KMS-11 (cell line): ENCODE results near the gene ABCC6.

Experiments used
- H2AFZ ChIP-seq: fragments of 200-600 bp; sonication (generic); 2 replicates; pipeline ENCODE4 v1.6.1; 2016; ENCODE audit warnings: antibody characterized with exemption, mixed run types, low read depth
- H3K27ac ChIP-seq: fragments of 200-600 bp; sonication (generic); 2 replicates; pipeline ENCODE4 v1.6.1; 2016; ENCODE audit warnings: mild to moderate bottlenecking, mixed run types
- H3K27me3 ChIP-seq: fragments of 200-600 bp; sonication (generic); 2 replicates; pipeline ENCODE4 v1.6.1; 2017; ENCODE audit warnings: mild to moderate bottlenecking, low read depth, mixed run types, moderate library complexity; ENCODE audit not compliant: insufficient read depth
- H3K36me3 ChIP-seq: fragments of 200-600 bp; sonication (generic); 2 replicates; pipeline ENCODE4 v1.6.1; 2017; ENCODE audit warnings: mild to moderate bottlenecking, mixed run types; ENCODE audit not compliant: insufficient read depth
- H3K4me1 ChIP-seq: fragments of 200-600 bp; sonication (generic); 2 replicates; pipeline ENCODE4 v1.6.1; 2016; ENCODE audit warnings: mild to moderate bottlenecking, low read depth, mixed run types; ENCODE audit not compliant: poor library complexity, severe bottlenecking
- H3K4me2 ChIP-seq: fragments of 200-600 bp; sonication (generic); 2 replicates; pipeline ENCODE4 v1.7.0; 2016; ENCODE audit warnings: mild to moderate bottlenecking, mixed run types
- H3K4me3 ChIP-seq: fragments of 200-600 bp; sonication (generic); IDR thresholded peaks from 2 replicates; pipeline ENCODE4 v1.6.1; 2017; ENCODE audit warnings: low read depth, low read length, mixed read lengths; ENCODE audit not compliant: insufficient read depth
- H3K79me2 ChIP-seq: fragments of 200-600 bp; sonication (generic); 2 replicates; pipeline ENCODE4 v1.6.1; 2016; ENCODE audit warnings: low read depth, mixed run types; ENCODE audit not compliant: insufficient read depth
- H3K9ac ChIP-seq: fragments of 200-600 bp; sonication (generic); 2 replicates; pipeline ENCODE4 v1.6.1; 2016; ENCODE audit warnings: mild to moderate bottlenecking, mixed run types
- H4K20me1 ChIP-seq: fragments of 200-600 bp; sonication (generic); 2 replicates; pipeline ENCODE4 v1.6.1; 2016; ENCODE audit warnings: mild to moderate bottlenecking, mixed run types; ENCODE audit not compliant: insufficient read depth
- CTCF ChIP-seq: fragments of 200-600 bp; sonication (generic); conservative IDR thresholded peaks from 2 replicates; pipeline ENCODE4 v1.6.1; 2017; ENCODE audit warnings: low read depth, mild to moderate bottlenecking, antibody characterized with exemption, low read length, moderate library complexity, mixed read lengths

The ABCC6 gene

GRCh38 chr16:16140537-16140936 lies 82.8 kb downstream of the ABCC6 start:
- no peaks in the 10 kb centered on the region for H4K20me1 ChIP-seq
- H3K79me2 ChIP-seq, result no peaks in the 10 kb centered on the region
- H3K4me2 ChIP-seq, result no peak overlapping the region
- peaks cover 16% of the 10 kb centered on the region; the same call in 1 of the 2 replicates for H3K36me3 ChIP-seq
- no peak overlapping the region for H3K4me3 ChIP-seq
- H3K9ac ChIP-seq, result no peak overlapping the region
- H2AFZ ChIP-seq, result no peak overlapping the region
- no peak for TF ChIP-seq CTCF
- H3K27ac ChIP-seq, result no peak overlapping the region
- H3K27me3 ChIP-seq, result no peaks in the 10 kb centered on the region
- H3K4me1 ChIP-seq, result no peaks in the 10 kb centered on the region

GRCh38 chr16:16139806-16140205 lies 83.5 kb downstream of the ABCC6 start:
- Histone ChIP-seq H3K9ac (no peak overlapping the region), H2AFZ (no peak overlapping the region), H3K4me3 (no peak overlapping the region), H4K20me1 (no peaks in the 10 kb centered on the region), H3K4me1 (no peaks in the 10 kb centered on the region), H3K36me3 (peaks cover 18% of the 10 kb centered on the region; the same call in 1 of the 2 replicates), H3K27me3 (no peaks in the 10 kb centered on the region), H3K27ac (no peak overlapping the region), H3K4me2 (no peak overlapping the region), H3K79me2 (no peaks in the 10 kb centered on the region)
- TF ChIP-seq CTCF, result no peak

GRCh38 chr16:16139061-16139460 lies 84.2 kb downstream of the ABCC6 start:
- Histone ChIP-seq H3K9ac (no peak overlapping the region), H3K36me3 (peaks cover 18% of the 10 kb centered on the region; the same call in 1 of the 2 replicates), H3K27ac (no peak overlapping the region), H3K4me1 (no peaks in the 10 kb centered on the region), H3K4me2 (no peak overlapping the region), H3K27me3 (no peaks in the 10 kb centered on the region), H2AFZ (no peak overlapping the region), H3K4me3 (no peak overlapping the region), H4K20me1 (no peaks in the 10 kb centered on the region), H3K79me2 (no peaks in the 10 kb centered on the region)
- no peak for TF ChIP-seq CTCF

DNA sequence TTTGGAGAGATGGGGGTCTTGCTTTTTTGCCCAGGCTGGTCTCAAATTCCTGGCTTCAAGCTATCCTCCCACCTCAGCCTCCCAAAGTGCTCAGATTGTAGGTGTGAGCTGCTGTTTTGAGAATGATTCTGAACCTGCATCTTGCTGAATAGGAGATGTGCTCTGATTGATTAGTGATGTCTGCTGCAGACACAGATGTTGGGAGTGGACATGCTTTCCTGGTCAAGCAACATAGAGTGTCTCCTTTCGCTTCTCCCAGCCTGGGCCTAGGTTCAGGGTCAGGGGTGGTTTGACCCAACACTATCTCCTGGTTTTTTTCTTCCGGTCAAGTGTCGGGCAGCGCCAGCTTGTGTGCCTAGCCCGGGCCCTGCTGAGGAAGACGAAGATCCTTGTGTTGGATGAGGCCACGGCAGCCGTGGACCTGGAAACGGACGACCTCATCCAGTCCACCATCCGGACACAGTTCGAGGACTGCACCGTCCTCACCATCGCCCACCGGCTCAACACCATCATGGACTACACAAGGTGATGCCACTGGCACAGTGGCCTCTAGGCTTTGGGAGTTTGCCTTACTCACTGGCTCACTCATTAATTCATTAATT lies 85.2 kb downstream of the ABCC6 start:
- peaks cover 18% of the 10 kb centered on the region; the same call in 1 of the 2 replicates for H3K36me3 ChIP-seq

More for the DNA sequence above, 85.2 kb downstream of the ABCC6 start:
- no peak overlapping the region for H3K27ac ChIP-seq
- H3K9ac ChIP-seq, result no peak overlapping the region
- no peaks in the 10 kb centered on the region for H3K27me3 ChIP-seq
- H2AFZ ChIP-seq, result no peak overlapping the region
- no peaks in the 10 kb centered on the region for H4K20me1 ChIP-seq
- TF ChIP-seq CTCF, result no peak
- no peaks in the 10 kb centered on the region for H3K79me2 ChIP-seq
- no peak overlapping the region for H3K4me3 ChIP-seq
- H3K4me2 ChIP-seq, result no peak overlapping the region
- no peaks in the 10 kb centered on the region for H3K4me1 ChIP-seq
